ENCODE data around the gene MINDY4B.

The MINDY4B gene

DNA sequence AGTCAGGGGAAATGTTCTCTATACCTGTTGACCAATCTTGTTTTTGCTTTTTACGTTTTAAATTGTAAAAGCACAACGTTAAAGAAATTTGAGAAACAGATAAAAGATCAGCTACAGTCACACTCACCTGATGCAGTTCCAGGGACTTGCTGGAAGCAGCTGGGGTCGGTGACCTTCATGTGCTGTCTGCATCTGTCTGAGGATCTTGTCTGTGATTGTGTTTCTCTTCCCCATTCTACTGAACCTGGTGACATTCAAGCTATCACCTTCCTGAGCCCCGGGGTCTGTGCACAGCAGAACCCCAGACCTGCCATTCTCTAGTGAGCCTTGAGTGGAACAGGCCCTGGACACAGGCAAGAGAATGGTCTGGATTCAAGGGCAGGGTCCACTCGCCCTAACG lies 75.8 kb downstream of the MINDY4B start:
- H3K9me3 ChIP-seq (ENCODE audit: control insufficient read depth, insufficient read depth, low read depth, low read length): no peaks in the 10 kb centered on the region
- POLR2A ChIA-PET: no interaction called here
- CTCF ChIA-PET: interaction anchor here (1.4 kb wide), 1 partner anchor 42 kb away, joined by 4 read pairs; no protein-coding TSS in a partner anchor

GRCh38 chr3:150828997-150829396 lies 76.2 kb downstream of the MINDY4B start:
- H3K36me3 ChIP-seq (ENCODE audit: control insufficient read depth in 2 of 2, insufficient read depth in 1 of 2, low read length in 2 of 2): no peaks in the 10 kb centered on the region
- H3K4me3 ChIP-seq (ENCODE audit: low read depth, low read length): no peak overlapping the region
- ChIA-PET CTCF (interaction anchor here (1.4 kb wide), 1 partner anchor 41 kb away, joined by 4 read pairs; no protein-coding TSS in a partner anchor), POLR2A (no interaction called here)
- no peaks in the 10 kb centered on the region for H3K9me3 ChIP-seq (ENCODE audit: control insufficient read depth, insufficient read depth, low read depth, low read length)
- TF ChIP-seq ZNF114 (tag by site-specific recombination; IDR thresholded peaks at IDR 0.05): no peak
- TF ChIP-seq HOXA7 (CRISPR knock-in tag; IDR thresholded peaks at IDR 0.05; ENCODE audit: borderline replicate concordance): no peak
- no peak for TF ChIP-seq ZSCAN23 (tag by site-specific recombination; IDR thresholded peaks at IDR 0.05)
- no peaks in the 10 kb centered on the region for H3K4me1 ChIP-seq (ENCODE audit: control insufficient read depth, insufficient read depth, low read length)
- H3K27ac ChIP-seq (ENCODE audit: extremely low read depth, low read depth, low read length): no peak overlapping the region

More for the DNA sequence above, 75.8 kb downstream of the MINDY4B start:
- Histone ChIP-seq H3K4me3 (ENCODE audit: low read depth, low read length) (no peak overlapping the region), H3K4me1 (ENCODE audit: control insufficient read depth, insufficient read depth, low read length) (no peaks in the 10 kb centered on the region), H3K27ac (ENCODE audit: extremely low read depth, low read depth, low read length) (no peak overlapping the region), H3K36me3 (ENCODE audit: control insufficient read depth in 2 of 2, insufficient read depth in 1 of 2, low read length in 2 of 2) (no peaks in the 10 kb centered on the region)
- no peak for TF ChIP-seq ZNF114 (tag by site-specific recombination; IDR thresholded peaks at IDR 0.05)
- no peak for TF ChIP-seq ZNF23 (tag by site-specific recombination; IDR thresholded peaks at IDR 0.05; ENCODE audit: borderline replicate concordance)
- no peak for TF ChIP-seq KLF7 (tag by site-specific recombination; IDR thresholded peaks at IDR 0.05; ENCODE audit: borderline replicate concordance)
- no peak for TF ChIP-seq ZBTB44 (tag by site-specific recombination; IDR thresholded peaks at IDR 0.05)

DNA sequence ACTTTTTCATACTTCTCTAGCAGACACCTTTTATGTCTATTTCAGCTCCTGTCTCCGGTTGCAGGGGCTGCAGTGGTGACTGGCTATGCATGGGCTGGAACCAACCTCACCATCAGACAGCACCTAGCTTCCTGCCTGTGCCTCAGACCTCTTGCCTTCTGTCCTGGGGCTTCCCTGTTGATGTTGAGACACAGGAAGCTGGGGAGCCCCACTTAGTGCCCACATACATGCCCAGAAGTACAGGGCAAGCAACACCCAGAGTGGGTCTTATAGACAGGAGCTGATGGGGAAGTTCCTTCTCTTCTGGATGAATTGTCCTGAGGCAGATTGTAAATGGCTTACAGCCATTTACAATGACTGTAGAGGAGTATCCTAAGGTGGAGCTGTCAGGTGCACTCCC lies 77.0 kb downstream of the MINDY4B start:
- no peaks in the 10 kb centered on the region for H3K9me3 ChIP-seq (ENCODE audit: control insufficient read depth, insufficient read depth, low read depth, low read length)
- no peaks in the 10 kb centered on the region for H3K36me3 ChIP-seq (ENCODE audit: control insufficient read depth in 2 of 2, insufficient read depth in 1 of 2, low read length in 2 of 2)
- no peaks in the 10 kb centered on the region for H3K4me1 ChIP-seq (ENCODE audit: control insufficient read depth, insufficient read depth, low read length)
- H3K4me3 ChIP-seq (ENCODE audit: low read depth, low read length): no peak overlapping the region
- H3K27ac ChIP-seq (ENCODE audit: extremely low read depth, low read depth, low read length): no peak overlapping the region
- ChIA-PET POLR2A (no interaction called here), CTCF (interaction anchor here (0.7 to 1.1 kb wide), 2 partner anchors 40 to 103 kb away, joined by 3 read pairs; no protein-coding TSS in a partner anchor)
- TF ChIP-seq ZNF155 (tag by site-specific recombination; IDR thresholded peaks at IDR 0.05) (no peak), ZNF16 (tag by site-specific recombination; IDR thresholded peaks at IDR 0.05; ENCODE audit: low read depth) (no peak), ZNF654 (tag by site-specific recombination; IDR thresholded peaks at IDR 0.05; ENCODE audit: low read depth) (no peak), ZNF600 (tag by site-specific recombination; IDR thresholded peaks at IDR 0.05) (no peak), ZNF768 (tag by site-specific recombination; IDR thresholded peaks at IDR 0.05) (no peak), PATZ1 (tag by site-specific recombination; IDR thresholded peaks at IDR 0.05) (no peak), ZNF404 (tag by site-specific recombination; IDR thresholded peaks at IDR 0.05) (no peak), KLF10 (tag by site-specific recombination; IDR thresholded peaks at IDR 0.05) (no peak), ZNF555 (tag by site-specific recombination; conservative IDR thresholded peaks at IDR 0.05) (no peak), ZBTB21 (tag by site-specific recombination; IDR thresholded peaks at IDR 0.05) (no peak)
- TF ChIP-seq, protein P1, sequence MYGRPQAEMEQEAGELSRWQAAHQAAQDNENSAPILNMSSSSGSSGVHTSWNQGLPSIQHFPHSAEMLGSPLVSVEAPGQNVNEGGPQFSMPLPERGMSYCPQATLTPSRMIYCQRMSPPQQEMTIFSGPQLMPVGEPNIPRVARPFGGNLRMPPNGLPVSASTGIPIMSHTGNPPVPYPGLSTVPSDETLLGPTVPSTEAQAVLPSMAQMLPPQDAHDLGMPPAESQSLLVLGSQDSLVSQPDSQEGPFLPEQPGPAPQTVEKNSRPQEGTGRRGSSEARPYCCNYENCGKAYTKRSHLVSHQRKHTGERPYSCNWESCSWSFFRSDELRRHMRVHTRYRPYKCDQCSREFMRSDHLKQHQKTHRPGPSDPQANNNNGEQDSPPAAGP (tag by site-specific recombination; IDR thresholded peaks at IDR 0.05): no peak
